Calu3 (cell line): Measurements from ENCODE around the gene TNS1. TPM values are rescaled to one million over a fixed set of nuclear protein-coding genes. Genes with fewer than 3 reads are reported as not detected.
A peak's percentile ranks its signal among the peaks of the same experiment; 100 is the strongest.

Experiments
- BruUV-seq: library from RNA; stranded (reverse); fragments of 400-500 nt; replicated peaks from 2 replicates; lab custom pipeline; 2021; lab: Mats Ljungman, UMichigan
- CTCF ChIA-PET: fragments of 300-600 bp; sonication (Branson Sonifier 250); formaldehyde crosslinking; loops from one replicate; lab custom pipeline; 2022; ENCODE audit warnings: antibody characterized with exemption; lab: Charles Lee
- DNase-seq: peaks from one replicate; pipeline ENCODE4 v3.0.0; 2022
- H3K27ac Mint-ChIP-seq: one replicate; pipeline ENCODE4 v1.8.0; 2022; ENCODE audit warnings: mixed read lengths; ENCODE audit not compliant: unreplicated experiment
- H3K27me3 Mint-ChIP-seq: one replicate; pipeline ENCODE4 v1.8.0; 2022; ENCODE audit warnings: mixed read lengths; ENCODE audit not compliant: unreplicated experiment
- H3K36me3 Mint-ChIP-seq: one replicate; pipeline ENCODE4 v1.8.0; 2022; ENCODE audit warnings: mild to moderate bottlenecking, moderate library complexity, mixed read lengths; ENCODE audit not compliant: insufficient read depth, unreplicated experiment
- H3K4me1 Mint-ChIP-seq: one replicate; pipeline ENCODE4 v1.8.0; 2022; ENCODE audit warnings: mild to moderate bottlenecking, low read depth, mixed read lengths; ENCODE audit not compliant: unreplicated experiment
- H3K4me3 Mint-ChIP-seq: one replicate; pipeline ENCODE4 v1.8.0; 2022; ENCODE audit warnings: mild to moderate bottlenecking, low read depth, moderate library complexity, mixed read lengths; ENCODE audit not compliant: unreplicated experiment
- H3K9me3 Mint-ChIP-seq: one replicate; pipeline ENCODE4 v1.8.0; 2022; ENCODE audit warnings: low read depth, mixed read lengths; ENCODE audit not compliant: unreplicated experiment
- CTCF ChIP-seq: fragments of 200-600 bp; IDR thresholded peaks from one replicate; pipeline ENCODE4 v1.8.0; 2022; ENCODE audit warnings: antibody characterized with exemption; ENCODE audit not compliant: unreplicated experiment
- intact Hi-C: fragments of 100-400 bp; cut with micrococcal nuclease; formaldehyde crosslinking; loops from one replicate; pipeline ENCODE4 v1.10.0; 2022; ENCODE audit not compliant: unreplicated experiment
- total RNA-seq: library from RNA; stranded (reverse); gene quantifications from 2 replicates; pipeline ENCODE4 v1.2.3, GENCODE V29; 2022

The TNS1 gene
- total RNA-seq, 1 experiment from 2014 or later = 2.2 TPM

GRCh38 chr2:217920879-217921603 is 81.8 kb downstream of the TNS1 start:
- H3K9me3 Mint-ChIP-seq = no peaks in the 10 kb centered on the region
- no peaks in the 10 kb centered on the region for H3K36me3 Mint-ChIP-seq
- no peaks in the 10 kb centered on the region for H3K4me1 Mint-ChIP-seq
- CTCF ChIA-PET = interaction anchor here (0.6 to 1.4 kb wide), 2 partner anchors 22 to 23 kb away, joined by 3 read pairs; no protein-coding TSS in a partner anchor
- TF ChIP-seq CTCF = no peak
- BruUV-seq = no TSS peak
- no peak for DNase-seq
- intact Hi-C loops = no loop called here
- no peak overlapping the region for H3K4me3 Mint-ChIP-seq
- no peak overlapping the region for H3K27ac Mint-ChIP-seq
- peaks cover 82% of the 10 kb centered on the region for H3K27me3 Mint-ChIP-seq

GRCh38 chr2:217919781-217920351 is 82.9 kb downstream of the TNS1 start:
- Mint-ChIP-seq H3K4me3 (no peak overlapping the region), H3K27me3 (peaks cover 82% of the 10 kb centered on the region), H3K9me3 (no peaks in the 10 kb centered on the region), H3K4me1 (no peaks in the 10 kb centered on the region), H3K36me3 (no peaks in the 10 kb centered on the region), H3K27ac (no peak overlapping the region)
- no peak for DNase-seq
- CTCF ChIA-PET = interaction anchor here (0.7 kb wide), 1 partner anchor 95 kb away, joined by 3 read pairs; no protein-coding TSS in a partner anchor
- intact Hi-C loops = no loop called here
- TF ChIP-seq CTCF = no peak
- no TSS peak for BruUV-seq

DNA sequence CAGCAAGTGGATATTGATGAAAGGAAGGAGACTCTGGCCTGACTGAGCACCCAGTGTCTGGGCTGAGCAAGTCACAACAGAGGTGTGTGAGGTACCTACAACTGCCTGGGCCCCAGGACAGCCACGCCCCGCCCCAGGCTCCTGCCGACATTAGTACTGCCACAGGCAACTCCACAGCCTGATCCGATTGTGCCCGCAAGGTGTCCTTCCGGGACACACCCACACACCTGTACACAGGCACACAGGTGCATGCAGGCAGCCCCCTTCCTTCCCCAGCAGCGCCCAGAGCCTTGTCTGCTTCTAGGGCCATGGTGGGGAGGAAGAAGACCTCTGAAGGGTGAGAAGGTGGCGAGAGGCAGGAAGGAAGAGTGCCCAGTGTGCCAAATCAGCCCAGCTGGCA is 83.6 kb downstream of the TNS1 start:
- Mint-ChIP-seq H3K27ac (no peak overlapping the region), H3K4me1 (no peaks in the 10 kb centered on the region), H3K27me3 (peaks cover 82% of the 10 kb centered on the region), H3K9me3 (no peaks in the 10 kb centered on the region), H3K4me3 (no peak overlapping the region), H3K36me3 (no peaks in the 10 kb centered on the region)
- DNase-seq = no peak
- no TSS peak for BruUV-seq
- CTCF ChIA-PET = no interaction called here
- intact Hi-C loops = no loop called here
- no peak for TF ChIP-seq CTCF

DNA sequence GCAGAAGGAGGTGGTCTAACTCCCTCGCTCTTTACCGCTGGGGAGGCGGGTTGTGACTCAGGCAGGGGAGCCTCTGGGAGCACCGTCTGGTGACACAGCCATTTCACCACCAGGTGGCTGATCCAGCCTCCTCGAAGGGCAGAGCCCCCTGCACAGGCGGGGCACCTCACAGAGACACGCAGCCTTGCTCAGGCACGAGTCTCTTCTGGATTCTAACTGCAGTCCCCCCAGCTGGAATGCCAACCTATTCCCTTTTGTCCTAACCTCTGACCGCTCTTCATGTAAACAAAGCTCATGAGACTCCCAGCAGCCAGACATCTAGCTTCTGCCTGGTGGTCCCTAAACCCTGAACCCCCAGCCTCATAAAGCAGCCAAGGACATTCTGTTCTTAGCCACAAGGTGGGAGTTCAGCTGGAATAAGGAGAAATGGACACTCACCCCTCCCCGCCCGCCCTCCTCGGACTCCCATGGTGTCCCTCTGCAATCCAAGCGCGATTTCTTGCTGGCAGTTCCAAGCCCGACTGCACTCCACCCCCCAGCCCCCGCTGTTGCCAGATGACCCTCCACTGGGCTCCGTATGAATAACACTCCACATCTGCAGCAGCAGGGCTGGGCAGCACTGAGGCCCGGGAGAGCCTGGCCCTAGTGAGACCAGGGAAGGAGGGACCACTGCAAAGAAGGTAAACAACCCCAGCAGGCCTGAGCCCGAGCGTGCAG is 84.3 kb downstream of the TNS1 start:
- H3K4me3 Mint-ChIP-seq = no peak overlapping the region
- CTCF ChIA-PET = no interaction called here
- TF ChIP-seq CTCF = peak; percentile 23
- H3K27me3 Mint-ChIP-seq = peaks cover 82% of the 10 kb centered on the region
- no peaks in the 10 kb centered on the region for H3K9me3 Mint-ChIP-seq
- BruUV-seq = no TSS peak
- no peak overlapping the region for H3K27ac Mint-ChIP-seq
- DNase-seq = peak; percentile 30
- intact Hi-C loops = no loop called here
- no peaks in the 10 kb centered on the region for H3K36me3 Mint-ChIP-seq
- H3K4me1 Mint-ChIP-seq = no peaks in the 10 kb centered on the region
